HG02678 (cell line): ENCODE measurements around the gene CDHR5.

Experiments
- ATAC-seq: cut with Tn5 transposase; IDR thresholded peaks from one replicate; pipeline ENCODE4 v1.9.1; 2021; ENCODE audit warnings: mild to moderate bottlenecking, moderate library complexity; ENCODE audit not compliant: unreplicated experiment

The CDHR5 gene

GRCh38 chr11:623349-623869, 1.3 kb downstream of the CDHR5 start:
- ATAC-seq: no peak

GRCh38 chr11:621838-622237, 2.9 kb downstream of the CDHR5 start:
- ATAC-seq: no peak

GRCh38 chr11:620935-621814, 3.6 kb downstream of the CDHR5 start:
- ATAC-seq: no peak

- ATAC-seq: no peak
Measured at GRCh38 chr11:620201-620600, 4.6 kb downstream of the CDHR5 start.

- ATAC-seq: no peak
Measured at GRCh38 chr11:619628-620050, 5.1 kb downstream of the CDHR5 start.

GRCh38 chr11:618856-619627, 5.7 kb downstream of the CDHR5 start:
- no peak for ATAC-seq

GRCh38 chr11:617912-618682, 6.7 kb downstream of the CDHR5 start:
- no peak for ATAC-seq

- ATAC-seq: no peak
Measured at GRCh38 chr11:617199-617911, 7.4 kb downstream of the CDHR5 start.

- no peak for ATAC-seq
Measured at GRCh38 chr11:616320-617198, 8.2 kb downstream of the CDHR5 start.

- ATAC-seq: peak; percentile 77
Measured at GRCh38 chr11:615504-616319, 9.0 kb downstream of the CDHR5 start, which contains the start of gene IRF7. TSS of gene IRF7 (minus strand) at chr11:615950. CDS start at chr11:615364, 586 bp downstream.

- ATAC-seq: no peak
Measured at GRCh38 chr11:614623-615503, 9.9 kb downstream of the CDHR5 start.

GRCh38 chr11:614021-614622, 10.6 kb downstream of the CDHR5 start:
- ATAC-seq: no peak

- no peak for ATAC-seq
Measured at GRCh38 chr11:613369-613968, 11.3 kb downstream of the CDHR5 start.

- no peak for ATAC-seq
Measured at GRCh38 chr11:612961-613300, 11.8 kb downstream of the CDHR5 start.

- no peak for ATAC-seq
Measured at GRCh38 chr11:612201-612960, 12.4 kb downstream of the CDHR5 start.
